K562 (cell line): ENCODE results near the gene SUMO3. TPM values are rescaled to one million over a fixed set of nuclear protein-coding genes. Genes with fewer than 3 reads are reported as not detected.

Experiments used
- ATAC-seq: fragments of 200-7000 bp; cut with Tn5 transposase; 3 replicates; pipeline ENCODE4 v1.9.1; 2020; ENCODE audit warnings: moderate library complexity
- BruUV-seq: library from RNA; stranded (reverse); fragments of 400-500 nt; replicated peaks from 2 replicates; lab custom pipeline; 2021; lab: Mats Ljungman, UMichigan
- CTCF ChIA-PET: fragments of 300-600 bp; formaldehyde crosslinking; extraction: SDS; loops from one replicate; lab custom pipeline; 2021; ENCODE audit warnings: low intra/inter-chr PET ratio; lab: Yijun Ruan, JAX
- POLR2A ChIA-PET: fragments of 300-600, 350-650 bp; sonication (Branson Sonifier 250); formaldehyde crosslinking; extraction: SDS; loops from one replicate; lab custom pipeline; 2021; ENCODE audit warnings: antibody characterized with exemption, inconsistent platforms; lab: Yijun Ruan, JAX
- DNase-seq, 4 experiments: peaks; one replicate each; pipeline versions ENCODE4 v3.0.0 to v3.0.0-alpha.2; 2011 to 2018; ENCODE audit warnings: low spot score in 3 of 4, mixed read lengths in 3 of 4; ENCODE audit errors: extremely low read depth in 1 of 4
- FAIRE-seq: peaks from 2 replicates; lab custom pipeline; 2011; peaks lifted over from hg19 to GRCh38; lab: Jason Lieb, UNC
- H2AFZ ChIP-seq: 2 replicates; pipeline ENCODE4 v1.6.0; 2011; ENCODE audit warnings: low read depth, low read length, control low read depth, inconsistent platforms
- H3K27ac ChIP-seq: fragments of 200-600 bp; 3 replicates; pipeline ENCODE4 v1.8.0; 2011; ENCODE audit warnings: low read depth, mild to moderate bottlenecking, control low read depth, inconsistent platforms, low read length, moderate library complexity, mixed read lengths; ENCODE audit errors: extremely low read depth
- H3K27me3 ChIP-seq, 2 experiments: fragments of 300-600 bp in 1 of 2; 2 replicates in 1 of 2; 3 replicates in 1 of 2; pipeline versions ENCODE4 v1.6.0 to v1.8.0; 2011; ENCODE audit warnings: inconsistent platforms in 2 of 2, low read length in 2 of 2, mild to moderate bottlenecking in 1 of 2, mixed read lengths in 1 of 2, moderate library complexity in 1 of 2; ENCODE audit not compliant: control insufficient read depth in 2 of 2, insufficient read depth in 2 of 2
- H3K36me3 ChIP-seq: fragments of 300-600 bp; 3 replicates; pipeline ENCODE4 v1.8.0; 2011; ENCODE audit warnings: mild to moderate bottlenecking, low read length, inconsistent platforms; ENCODE audit not compliant: control insufficient read depth, insufficient read depth
- H3K4me1 ChIP-seq, 2 experiments: fragments of 200-600 bp in 1 of 2; replicated peaks in 1 of 2; 2 replicates in 1 of 2; 3 replicates in 1 of 2; pipeline versions ENCODE4 v1.5.1 to v1.8.0; 2011; ENCODE audit warnings: inconsistent platforms in 2 of 2, low read length in 2 of 2, mild to moderate bottlenecking in 1 of 2, mixed read lengths in 1 of 2, moderate library complexity in 1 of 2; ENCODE audit not compliant: control insufficient read depth in 2 of 2, insufficient read depth in 2 of 2
- H3K4me2 ChIP-seq: 2 replicates; pipeline ENCODE4 v1.6.1; 2011; ENCODE audit warnings: low read length, control low read depth, inconsistent platforms, mixed read lengths; ENCODE audit not compliant: insufficient read depth
- H3K4me3 ChIP-seq: fragments of 200-600 bp; sonication (generic), shearing (Covaris generic); 2 replicates; pipeline ENCODE4 v1.5.1; 2016; ENCODE audit warnings: control low read depth, inconsistent platforms
- H3K79me2 ChIP-seq: fragments of 200-600 bp; 3 replicates; pipeline ENCODE4 v1.8.0; 2011; ENCODE audit warnings: low read length, inconsistent platforms; ENCODE audit not compliant: control insufficient read depth, insufficient read depth
- H3K9ac ChIP-seq, 2 experiments: 2 replicates each; pipeline versions ENCODE4 v1.6.0 to v1.6.1; 2011; ENCODE audit warnings: low read depth in 2 of 2, low read length in 2 of 2, control low read depth in 1 of 2, inconsistent platforms in 1 of 2, mild to moderate bottlenecking in 1 of 2, mixed read lengths in 1 of 2; ENCODE audit not compliant: insufficient read depth in 1 of 2
- H3K9me1 ChIP-seq: one replicate; pipeline ENCODE4 v1.6.0; 2011; ENCODE audit warnings: inconsistent platforms, mild to moderate bottlenecking, low read length, moderate library complexity; ENCODE audit not compliant: control insufficient read depth, insufficient read depth
- H3K9me3 ChIP-seq: replicated peaks from 2 replicates; pipeline ENCODE4 v1.5.1; 2011; ENCODE audit warnings: low read depth, low read length, inconsistent platforms; ENCODE audit not compliant: control insufficient read depth, insufficient read depth
- H4K20me1 ChIP-seq: replicated peaks from 2 replicates; pipeline ENCODE4 v1.6.1; 2011; ENCODE audit warnings: low read length, inconsistent platforms, mixed read lengths; ENCODE audit not compliant: control insufficient read depth, insufficient read depth
- MAZ ChIP-seq, 2 experiments: fragments of 450-650 bp in 1 of 2; sonication (generic) in 1 of 2; formaldehyde crosslinking; IDR thresholded peaks in 1 of 2; conservative IDR thresholded peaks in 1 of 2; 2 replicates each; pipeline versions ENCODE4 v1.4.0 to v1.5.0; 2020; ENCODE audit warnings: mild to moderate bottlenecking in 1 of 2, missing genetic modification reagents in 1 of 2
- POLR2G ChIP-seq: fragments of 200-400 bp; formaldehyde crosslinking; IDR thresholded peaks from 2 replicates; pipeline ENCODE4 v1.6.1; 2017; ENCODE audit warnings: low read depth, mild to moderate bottlenecking, antibody characterized with exemption, low read length, moderate library complexity
- WGBS: fragments of 100-300 bp; shearing (Covaris generic); methylation state at CpG from one replicate; pipeline ENCODE4 v1.1.6; 2016; ENCODE audit warnings: low coverage, mixed read lengths; ENCODE audit not compliant: insufficient coverage; ENCODE audit errors: missing lambda C conversion rate; 5-methylcytosine and 5-hydroxymethylcytosine counted together
- in situ Hi-C: fragments of 300-500 bp; cut with MboI; formaldehyde crosslinking; loops from 4 replicates; pipeline ENCODE4 v1.15.0; 2018; ENCODE audit warnings: inconsistent platforms, mixed read lengths
- intact Hi-C: fragments of 100-400 bp; cut with micrococcal nuclease; formaldehyde crosslinking; loops from 2 replicates; pipeline ENCODE4 v1.14.2; 2022
- polyA plus RNA-seq, 8 experiments: library from polyadenylated mRNA; depleted of rRNA in 4 of 8; stranded (reverse) in 5 of 8; unstranded in 3 of 8; fragments of >200 nt; fragmentation: Nextera tagmentation in 2 of 8; fragmentation: Illumina TruSeq in 1 of 8; extraction: Ambion mirVana in 2 of 8; extraction: Trizol in 1 of 8; gene quantifications; 2 replicates each; pipeline versions ENCODE4 v1.2.1 to v1.2.3, GENCODE V29; 2011 to 2014; ENCODE audit warnings: inconsistent platforms in 1 of 8, missing spikeins in 1 of 8
- total RNA-seq, 7 experiments: library from RNA; depleted of rRNA in 6 of 7; stranded (reverse); fragments of >200 nt in 6 of 7; fragmentation: Illumina TruSeq in 2 of 7; extraction: Trizol in 2 of 7; gene quantifications; 2 replicates each; pipeline versions ENCODE4 v1.2.1 to v1.2.3, GENCODE V29; 2011 to 2021; ENCODE audit warnings: low replicate concordance in 1 of 7

The SUMO3 gene
- total and polyA plus RNA-seq, 9 of the 15 experiments (the other 6 are each of a cell fraction or from before 2014, with no cell fraction given), result 13.9 to 143 (median 113) TPM

- 0 out of 4 replicates have a peak overlapping the region, but pooled peaks of 1 of the 2 experiments have one; percentile 11 for H3K9ac ChIP-seq
- peaks cover 4% of the 10 kb centered on the region; the same call in 1 of the 3 replicates for H3K79me2 ChIP-seq
- ChIA-PET POLR2A (no interaction called here), CTCF (no interaction called here)
- H3K4me2 ChIP-seq, result no peak overlapping the region
- TF ChIP-seq MAZ (CRISPR knock-in tag; conservative IDR thresholded peaks at IDR 0.05 in 1 of 2, IDR thresholded peaks at IDR 0.05 in 1 of 2) (no peak), POLR2G (0 out of 2 replicates have a peak, but pooled peaks have one; percentile 40)
- intact Hi-C loops, result no loop called here
- no peaks in the 10 kb centered on the region for H3K27me3 ChIP-seq
- ATAC-seq, result no peak
- in situ Hi-C loops, result no loop called here
- 0 out of 2 replicates have a peak, but pooled peaks cover 5% of the 10 kb centered on the region for H4K20me1 ChIP-seq
- 94% methylated on average over 17 of the region's 17 CpGs for WGBS
- no peak overlapping the region for H3K27ac ChIP-seq
- H3K9me1 ChIP-seq, result peaks cover 8% of the 10 kb centered on the region
- BruUV-seq, result no TSS peak
- H2AFZ ChIP-seq, result no peak overlapping the region
- no peak overlapping the region for H3K4me3 ChIP-seq
- H3K36me3 ChIP-seq, result peaks cover 84% of the 10 kb centered on the region
- no peak for FAIRE-seq
- H3K4me1 ChIP-seq, result peaks cover 0 to 10% of the 10 kb centered on the region in 2 experiments; a peak in 2 of 5 replicates
- no peaks in the 10 kb centered on the region for H3K9me3 ChIP-seq
- no peak for DNase-seq
These were observed 45.9 kb downstream of the SUMO3 start for GRCh38 chr21:44771896-44772525.
